ENCODE results near the gene SEMA4B. TPM values are rescaled to one million over a fixed set of nuclear protein-coding genes. Genes with fewer than 3 reads are reported as not detected.
"Not testable (repeated sequence)": the region's sequence is repeated elsewhere in the genome, so short reads cannot be mapped to it uniquely, and the experiment has no call there.

The SEMA4B gene, protein sequence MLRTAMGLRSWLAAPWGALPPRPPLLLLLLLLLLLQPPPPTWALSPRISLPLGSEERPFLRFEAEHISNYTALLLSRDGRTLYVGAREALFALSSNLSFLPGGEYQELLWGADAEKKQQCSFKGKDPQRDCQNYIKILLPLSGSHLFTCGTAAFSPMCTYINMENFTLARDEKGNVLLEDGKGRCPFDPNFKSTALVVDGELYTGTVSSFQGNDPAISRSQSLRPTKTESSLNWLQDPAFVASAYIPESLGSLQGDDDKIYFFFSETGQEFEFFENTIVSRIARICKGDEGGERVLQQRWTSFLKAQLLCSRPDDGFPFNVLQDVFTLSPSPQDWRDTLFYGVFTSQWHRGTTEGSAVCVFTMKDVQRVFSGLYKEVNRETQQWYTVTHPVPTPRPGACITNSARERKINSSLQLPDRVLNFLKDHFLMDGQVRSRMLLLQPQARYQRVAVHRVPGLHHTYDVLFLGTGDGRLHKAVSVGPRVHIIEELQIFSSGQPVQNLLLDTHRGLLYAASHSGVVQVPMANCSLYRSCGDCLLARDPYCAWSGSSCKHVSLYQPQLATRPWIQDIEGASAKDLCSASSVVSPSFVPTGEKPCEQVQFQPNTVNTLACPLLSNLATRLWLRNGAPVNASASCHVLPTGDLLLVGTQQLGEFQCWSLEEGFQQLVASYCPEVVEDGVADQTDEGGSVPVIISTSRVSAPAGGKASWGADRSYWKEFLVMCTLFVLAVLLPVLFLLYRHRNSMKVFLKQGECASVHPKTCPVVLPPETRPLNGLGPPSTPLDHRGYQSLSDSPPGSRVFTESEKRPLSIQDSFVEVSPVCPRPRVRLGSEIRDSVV
- 216 TPM for total RNA-seq

DNA sequence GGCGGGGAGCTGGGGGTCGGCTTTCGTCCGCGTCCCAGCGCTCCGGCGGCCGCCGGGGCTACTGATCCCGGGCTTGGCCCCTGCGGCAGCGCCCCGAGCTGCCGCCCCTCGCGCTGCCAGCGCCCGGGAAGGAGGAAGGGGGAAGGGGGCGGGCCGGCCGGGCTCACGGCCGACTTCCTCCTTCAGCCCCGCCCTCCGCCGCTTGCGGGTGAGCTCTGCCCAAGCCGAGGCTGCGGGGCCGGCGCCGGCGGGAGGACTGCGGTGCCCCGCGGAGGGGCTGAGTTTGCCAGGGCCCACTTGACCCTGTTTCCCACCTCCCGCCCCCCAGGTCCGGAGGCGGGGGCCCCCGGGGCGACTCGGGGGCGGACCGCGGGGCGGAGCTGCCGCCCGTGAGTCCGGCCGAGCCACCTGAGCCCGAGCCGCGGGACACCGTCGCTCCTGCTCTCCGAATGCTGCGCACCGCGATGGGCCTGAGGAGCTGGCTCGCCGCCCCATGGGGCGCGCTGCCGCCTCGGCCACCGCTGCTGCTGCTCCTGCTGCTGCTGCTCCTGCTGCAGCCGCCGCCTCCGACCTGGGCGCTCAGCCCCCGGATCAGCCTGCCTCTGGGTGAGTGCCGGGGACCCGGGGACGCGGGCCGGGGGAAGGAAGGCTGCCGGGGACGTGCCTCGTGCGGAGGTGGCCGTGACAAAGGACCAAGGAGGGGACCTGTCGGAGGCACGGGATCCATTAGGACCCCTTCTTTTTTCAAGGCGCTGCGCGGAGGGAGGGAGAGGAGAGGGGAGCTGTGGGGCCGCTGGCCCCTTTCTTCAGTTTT lies at the start of gene SEMA4B:
TSS of gene SEMA4B (plus strand) at position 201 of the 814 bp plus-strand sequence. CDS start at position 450, 249 bp downstream.
- ATAC-seq, result peak; percentile 73

DNA sequence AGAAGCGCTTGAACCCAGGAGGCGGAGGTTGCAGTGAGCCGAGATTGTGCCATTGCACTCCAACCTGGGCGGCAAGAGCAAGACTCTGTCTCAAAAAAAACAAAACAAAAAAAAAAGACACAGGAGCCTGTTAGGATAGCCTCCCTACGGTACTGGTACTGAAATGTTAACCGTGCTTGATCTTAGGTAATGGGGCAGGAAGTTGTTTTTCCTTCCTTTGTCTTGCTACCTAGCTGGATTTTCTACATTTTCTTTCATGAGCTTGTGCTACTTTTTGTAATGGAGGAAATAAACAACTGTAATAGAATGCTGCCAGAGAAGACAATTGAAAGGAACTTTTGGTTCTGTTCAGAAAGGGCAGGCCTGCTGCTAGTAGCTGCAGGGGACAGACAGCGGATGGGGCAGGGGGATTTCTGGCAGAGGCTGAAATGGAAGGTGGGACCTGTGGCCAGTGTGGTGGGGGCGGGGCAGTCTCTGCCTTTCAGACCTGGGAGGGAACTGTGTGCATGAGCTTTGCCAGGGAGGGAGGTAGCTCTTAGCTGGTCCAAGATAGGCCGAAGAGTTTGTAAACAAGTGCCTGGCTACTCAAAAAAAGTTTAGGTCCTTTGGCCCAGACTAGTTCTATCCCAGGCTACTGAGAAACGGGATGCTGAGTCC lies 49.0 kb upstream of the SEMA4B start:
- ATAC-seq, result peak; percentile 36

DNA sequence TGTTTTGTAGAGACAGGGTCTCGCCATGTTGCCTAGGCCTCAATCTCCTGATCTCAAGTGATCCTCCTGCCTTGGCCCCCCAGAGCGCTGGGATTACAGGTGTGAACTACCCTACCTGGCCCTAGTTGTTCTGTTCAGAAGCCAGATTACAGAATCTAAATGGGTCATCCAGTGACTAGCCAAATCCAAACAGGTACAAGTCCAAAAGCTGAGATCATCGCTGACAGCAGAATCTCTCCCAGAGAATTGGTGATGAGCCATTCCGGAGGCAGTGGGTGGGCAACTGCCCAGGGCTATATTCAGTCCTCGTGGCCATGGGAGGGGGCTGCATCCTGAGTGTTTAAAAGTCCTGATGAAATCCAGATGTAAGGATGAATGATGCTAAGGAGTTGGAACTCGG lies 47.5 kb upstream of the SEMA4B start:
- ATAC-seq, result no peak

DNA sequence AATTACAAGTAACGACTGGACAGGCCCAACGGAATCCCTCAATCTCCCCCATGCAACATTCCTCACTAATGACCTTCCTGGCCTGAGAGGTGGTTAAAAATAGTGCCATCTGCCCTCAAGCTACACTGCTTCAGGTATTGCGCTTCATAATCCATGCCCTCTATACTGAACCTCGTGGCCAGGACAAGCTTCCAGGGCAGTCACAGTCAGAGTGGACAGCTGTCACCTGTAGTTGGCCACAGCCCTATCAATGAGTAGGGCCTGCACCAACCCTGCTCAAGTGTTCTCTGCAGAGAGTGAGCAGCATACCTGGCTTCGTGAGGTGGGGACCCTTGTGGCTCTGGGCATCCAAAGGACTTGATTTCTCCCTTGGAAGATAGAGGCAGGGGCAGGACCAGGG lies 46.9 kb upstream of the SEMA4B start:
- ATAC-seq, result no peak

DNA sequence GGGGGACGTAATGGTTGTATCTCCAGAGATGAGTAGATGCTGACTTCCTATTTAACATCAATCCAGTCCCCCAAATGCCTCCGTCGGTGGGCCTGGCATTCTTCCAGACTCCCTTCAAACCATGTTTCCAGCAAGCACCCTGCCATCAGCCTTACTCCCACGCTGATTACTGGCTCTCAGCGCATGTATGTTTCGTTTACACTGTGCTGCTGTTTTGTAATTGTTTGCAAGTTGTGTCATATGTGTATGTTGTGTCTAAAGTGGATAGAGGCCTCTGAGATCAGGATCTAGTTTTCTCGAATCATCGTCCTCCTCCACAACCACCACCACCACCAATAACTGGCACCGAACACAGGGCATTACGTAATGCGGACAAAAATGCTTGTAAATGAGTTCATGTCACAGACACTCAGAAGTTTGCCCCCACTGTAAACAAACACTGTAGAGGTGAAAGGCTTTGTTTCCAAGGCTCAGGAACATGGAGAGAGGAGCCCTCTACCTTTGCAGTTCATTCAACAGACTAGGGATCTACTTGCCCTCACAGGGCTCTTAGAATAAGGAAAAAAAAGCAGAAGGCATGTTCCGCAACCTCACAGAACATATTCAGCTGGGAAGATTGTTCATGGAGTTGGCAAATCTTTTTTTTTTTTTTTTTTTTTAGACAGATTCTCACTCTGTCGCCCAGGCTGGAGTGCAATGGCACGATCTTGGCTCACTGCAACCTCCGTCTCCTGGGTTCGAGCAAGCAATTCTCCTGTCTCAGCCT lies 46.1 kb upstream of the SEMA4B start:
- no peak for ATAC-seq

DNA sequence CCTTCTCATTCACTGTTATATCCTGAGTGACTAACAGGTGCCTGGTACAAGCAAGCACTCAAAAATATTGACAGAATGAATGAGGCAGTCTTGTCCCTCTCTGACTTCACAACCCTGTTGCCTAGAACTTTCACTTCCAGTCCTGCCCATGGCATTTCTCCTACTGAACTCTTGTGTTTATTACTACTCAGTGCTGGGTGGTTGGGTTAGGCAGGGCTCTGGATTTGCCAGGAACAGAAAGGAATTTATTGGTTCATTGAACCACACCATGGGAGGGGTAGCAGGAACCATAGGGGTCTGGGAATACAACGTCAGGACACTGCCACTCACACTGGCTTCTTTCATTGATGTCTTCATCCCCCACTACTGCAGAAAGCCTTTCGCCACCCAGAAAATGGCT lies 41.9 kb upstream of the SEMA4B start:
- ATAC-seq, result peak; percentile 5

DNA sequence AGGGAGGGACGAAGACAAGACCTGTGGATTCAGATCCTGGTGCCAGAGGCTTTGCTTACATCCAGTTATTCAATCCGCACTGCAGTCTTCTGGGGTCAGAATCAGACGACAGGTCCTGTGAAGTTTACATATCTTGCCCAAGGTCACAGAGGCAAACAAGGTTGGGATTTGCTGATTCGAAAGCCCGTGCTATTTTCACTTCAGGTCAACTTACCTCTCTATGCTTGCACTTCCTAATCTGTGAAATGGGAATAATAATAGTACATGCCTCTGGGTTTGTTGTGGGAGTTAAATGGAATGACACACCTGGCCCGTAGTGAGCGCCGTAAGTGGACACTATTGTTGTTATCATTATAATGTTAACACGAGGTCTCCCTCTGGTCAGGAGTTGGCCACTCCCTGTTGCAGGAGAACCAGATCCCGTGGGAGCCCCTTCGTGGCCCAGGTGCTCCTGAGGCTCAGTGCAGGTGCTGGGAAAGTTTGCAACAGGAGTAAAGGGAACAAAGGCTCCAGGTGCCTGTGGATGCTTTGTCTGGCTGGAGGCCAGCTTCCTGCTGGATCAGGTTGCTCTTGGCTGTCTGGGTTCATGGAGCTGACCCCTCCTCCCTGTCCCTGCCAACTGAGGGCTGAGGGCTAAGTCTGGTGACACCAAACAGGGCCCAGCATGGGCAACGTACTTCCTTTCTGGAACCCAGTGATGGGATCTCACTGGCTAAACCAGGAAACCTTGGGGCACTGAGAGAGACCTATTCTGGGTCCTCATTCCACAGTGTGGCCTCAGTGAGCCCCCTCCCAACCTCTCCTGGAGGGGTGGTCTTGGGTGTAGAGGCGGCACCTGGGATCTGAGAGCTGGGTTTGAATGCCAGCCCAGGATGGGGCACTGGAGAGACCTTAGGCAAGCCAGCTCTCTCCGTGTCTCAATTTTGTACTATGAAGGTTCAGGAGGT lies 40.1 kb upstream of the SEMA4B start:
- peak; percentile 9 for ATAC-seq

DNA sequence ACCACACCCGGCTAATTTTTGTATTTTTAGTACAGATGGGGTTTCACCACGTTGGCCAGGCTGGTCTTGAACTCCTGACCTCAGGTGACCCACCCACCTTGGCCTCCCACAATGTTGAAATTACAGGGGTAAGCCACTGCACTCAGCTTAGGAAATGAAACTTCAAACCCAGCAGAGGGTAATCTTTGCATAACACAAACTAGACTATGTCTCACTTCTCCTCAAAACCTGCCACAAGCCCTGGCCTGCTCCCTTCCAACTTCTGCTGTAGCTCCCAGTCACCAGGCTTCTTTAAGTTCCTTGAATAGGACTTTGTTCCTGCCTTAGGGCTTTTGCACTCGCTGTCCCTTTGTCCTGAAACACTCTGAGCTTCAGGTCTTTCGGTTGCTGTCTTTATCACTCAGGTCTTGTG lies 39.2 kb upstream of the SEMA4B start:
- ATAC-seq, result peak; percentile 21

DNA sequence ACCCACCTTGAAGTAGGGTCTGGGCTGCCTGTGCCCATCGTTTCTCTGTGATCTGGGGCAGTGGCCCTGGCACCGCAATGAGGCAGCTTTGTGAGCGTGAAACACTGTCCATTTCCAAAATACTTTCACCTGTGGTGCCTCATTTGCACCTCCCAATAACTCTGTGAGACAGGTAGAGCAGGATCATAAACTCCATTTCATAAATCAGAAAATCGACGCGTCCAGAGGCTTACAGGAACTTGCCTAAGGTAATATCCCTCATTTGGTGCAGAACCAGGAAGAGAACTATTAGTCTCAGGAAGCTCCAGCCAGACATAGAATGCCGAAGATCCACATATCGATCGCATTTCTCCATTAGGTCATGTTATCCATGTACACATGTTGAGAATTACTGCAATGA lies 38.2 kb upstream of the SEMA4B start:
- ATAC-seq, result peak; percentile 3

DNA sequence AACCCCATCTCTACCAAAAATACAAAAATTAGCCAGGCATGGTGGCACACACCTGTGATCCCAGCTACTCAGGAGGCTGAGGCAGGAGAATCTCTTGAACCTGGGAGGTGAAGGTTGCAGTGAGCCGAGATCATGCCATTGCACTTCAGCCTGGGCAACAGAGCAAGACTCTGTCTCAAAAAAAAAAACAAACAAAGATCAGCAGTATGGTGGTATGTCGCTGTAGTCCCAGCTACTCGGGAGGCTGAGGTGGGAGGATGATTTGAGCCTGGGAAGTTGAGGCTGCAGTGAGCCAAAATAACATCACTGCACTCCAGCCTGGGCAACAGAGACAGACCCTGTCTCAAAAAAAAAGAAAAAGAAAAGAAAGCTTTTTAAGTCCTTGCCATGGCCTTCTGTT lies 36.9 kb upstream of the SEMA4B start:
- ATAC-seq, result not testable (repeated sequence)

DNA sequence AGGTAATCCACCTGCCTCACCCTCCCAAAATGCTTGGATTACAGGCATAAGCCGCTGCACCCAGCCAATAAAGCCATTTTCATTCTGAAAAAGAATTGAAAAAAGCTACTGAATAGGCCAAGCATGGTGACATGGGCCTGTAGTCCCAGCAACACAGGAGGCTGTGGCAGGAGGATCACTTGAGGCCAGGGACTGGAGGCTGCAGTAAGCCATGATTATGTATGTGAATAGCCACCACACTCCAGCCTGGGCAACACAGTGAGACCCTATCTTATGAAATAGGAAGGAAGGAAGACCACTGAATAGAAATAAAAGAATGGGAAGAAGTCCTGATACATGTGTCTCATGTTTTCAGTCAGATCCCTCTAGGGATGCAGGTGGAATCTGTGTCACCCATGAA lies 36.0 kb upstream of the SEMA4B start:
- no peak for ATAC-seq

DNA sequence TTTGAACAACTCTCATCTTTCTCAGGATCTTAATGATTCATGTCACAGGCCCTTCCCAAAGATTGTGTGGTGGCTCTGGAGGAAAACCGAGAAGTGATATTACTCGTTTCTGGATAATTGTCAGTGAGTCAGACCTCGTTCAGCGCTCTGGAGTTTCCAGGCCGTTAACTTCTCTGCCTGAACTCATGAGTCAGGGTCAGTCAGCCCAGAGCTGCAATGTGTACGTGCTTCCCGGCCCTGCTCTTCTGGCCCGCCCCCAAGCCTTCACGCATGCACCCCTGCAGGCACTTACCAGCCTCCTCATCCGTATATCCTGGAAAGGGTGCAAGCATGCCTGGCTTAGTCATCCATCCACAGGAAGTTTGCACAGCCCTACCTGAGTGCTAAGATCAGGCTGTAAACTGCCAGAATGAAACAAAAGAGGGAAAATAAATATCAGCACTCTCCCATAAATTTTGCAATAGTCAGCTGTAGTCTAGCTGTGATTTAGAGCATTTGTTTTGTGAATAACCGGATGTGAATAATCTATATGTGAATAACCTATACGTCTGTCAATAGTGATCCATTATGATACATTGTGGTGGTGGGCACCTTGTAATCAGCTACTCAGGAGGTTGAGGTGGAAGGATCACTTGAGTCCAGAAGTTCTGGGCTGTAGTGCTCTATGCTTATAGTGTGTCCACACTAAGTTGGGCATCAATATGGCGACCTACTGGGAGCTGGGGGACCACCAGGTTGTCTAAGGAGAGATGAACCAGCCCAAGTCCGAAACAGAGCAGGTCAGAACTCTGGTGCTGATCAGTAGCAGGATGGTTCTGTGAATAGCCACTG lies 35.3 kb upstream of the SEMA4B start:
- ATAC-seq, result peak; percentile 92

DNA sequence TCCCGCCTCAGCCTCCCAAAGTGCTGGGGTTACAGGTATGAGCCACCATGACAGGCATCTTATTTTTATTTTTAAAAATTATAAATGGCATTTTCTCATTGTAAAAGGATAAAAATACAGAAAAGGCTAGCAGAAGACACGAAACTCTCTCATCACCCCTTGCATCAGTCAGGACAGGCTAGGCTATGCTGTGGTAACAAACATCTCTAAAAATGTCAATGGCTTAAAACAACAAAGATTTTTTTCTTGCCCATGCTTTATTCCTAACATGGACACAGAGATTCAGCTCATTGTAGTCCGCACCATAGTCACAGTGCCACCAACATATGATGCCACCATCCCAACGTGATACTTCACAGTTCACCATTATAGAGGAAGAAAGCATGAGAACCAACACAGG lies 34.0 kb upstream of the SEMA4B start:
- ATAC-seq, result no peak

DNA sequence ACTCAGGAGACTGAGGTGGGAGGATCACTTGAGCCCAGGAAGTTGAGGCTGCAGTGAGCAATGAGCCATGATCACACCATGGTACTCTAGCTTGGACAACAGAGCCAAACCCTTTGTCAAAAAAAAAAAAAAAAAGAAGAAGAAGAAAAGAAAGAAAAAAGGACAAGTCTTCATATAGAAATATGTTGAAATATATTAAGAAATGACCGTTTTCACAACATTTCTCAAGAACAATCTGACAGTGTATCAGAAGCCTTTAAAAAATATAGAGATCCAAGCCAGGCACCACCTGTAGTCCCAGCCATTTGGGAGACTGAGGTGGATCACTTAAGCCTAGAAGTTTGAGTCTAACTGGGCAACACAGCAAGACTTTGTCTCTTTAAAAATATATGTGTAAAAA lies 29.5 kb upstream of the SEMA4B start:
- no peak for ATAC-seq

DNA sequence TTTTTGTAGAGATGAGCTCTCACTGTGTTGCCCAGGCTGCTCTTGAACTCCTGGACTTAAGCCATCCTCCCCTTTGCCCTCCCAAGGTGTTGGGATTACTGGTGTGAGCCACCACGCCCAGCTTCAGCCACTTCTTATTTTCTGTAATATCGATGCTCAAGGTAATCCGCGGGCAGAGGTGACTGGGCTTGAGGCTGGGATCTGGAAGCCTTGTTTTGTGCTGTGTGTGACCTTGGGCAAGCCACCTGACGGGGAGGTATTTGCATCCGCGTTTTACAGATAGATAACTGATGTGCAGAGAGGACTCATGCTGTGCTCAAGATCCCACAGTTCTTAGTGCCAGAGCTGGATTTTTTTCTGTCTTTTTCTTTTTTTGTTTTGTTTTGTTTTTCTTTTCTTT lies 27.8 kb upstream of the SEMA4B start:
- no peak for ATAC-seq

DNA sequence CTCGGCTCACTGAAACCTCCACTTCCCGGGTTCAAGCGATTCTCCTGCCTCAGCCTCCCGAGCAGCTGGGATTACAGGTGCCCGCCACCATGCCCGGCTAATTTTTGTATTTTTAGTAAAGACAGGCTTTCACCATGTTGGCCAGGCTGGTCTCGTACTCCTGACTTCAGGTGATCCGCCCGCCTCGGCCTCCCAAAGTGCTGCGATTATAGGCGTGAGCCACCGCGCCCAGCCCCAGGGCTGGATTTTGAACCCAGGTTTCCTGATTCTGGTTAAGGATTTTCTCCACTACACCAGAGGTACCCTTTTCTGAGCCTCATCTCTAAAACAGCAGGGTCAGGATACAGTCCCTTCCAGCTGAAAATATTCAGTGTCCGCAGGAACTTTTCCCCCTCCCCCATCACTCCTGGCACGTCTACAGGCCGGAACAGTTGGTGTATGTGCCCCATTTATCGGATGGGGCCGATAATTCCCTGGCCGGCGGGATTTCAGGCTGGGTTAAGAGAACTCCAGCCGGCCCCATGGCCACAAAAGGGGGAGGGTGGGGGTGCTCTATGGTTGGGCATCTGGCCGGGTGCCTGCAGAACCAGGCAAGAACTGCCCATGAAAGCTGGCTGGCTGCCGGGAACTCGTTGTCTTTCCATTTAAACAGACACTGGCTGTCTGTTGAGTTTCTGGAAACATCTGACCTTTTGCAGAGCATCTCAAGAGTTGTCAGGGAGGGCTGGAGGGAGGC lies 26.8 kb upstream of the SEMA4B start:
- ATAC-seq, result peak; percentile 13

DNA sequence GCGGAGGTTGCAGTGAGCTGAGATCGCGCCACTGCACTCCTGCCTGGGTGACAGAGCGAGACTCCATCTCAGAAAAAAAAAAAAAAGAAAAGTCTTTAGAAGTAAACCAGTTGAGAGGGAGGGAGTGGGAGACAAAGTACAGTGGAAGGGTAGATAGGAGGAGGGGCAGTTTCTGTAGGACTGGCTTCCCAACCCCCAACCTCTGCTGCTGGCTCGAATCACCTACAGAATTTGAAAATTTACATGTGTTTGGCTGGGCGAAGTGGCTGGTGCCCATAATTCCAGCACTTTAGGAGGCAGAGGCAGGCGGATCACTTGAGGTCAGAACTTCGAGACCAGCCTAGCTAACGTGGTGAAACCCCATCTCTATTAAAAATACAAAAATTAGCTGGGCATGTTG lies 24.1 kb upstream of the SEMA4B start:
- no peak for ATAC-seq
